ENCODE data around the gene ZNF763.
"Not testable (repeated sequence)": the region's sequence is repeated elsewhere in the genome, so short reads cannot be mapped to it uniquely, and the experiment has no call there.

The ZNF763 gene

DNA sequence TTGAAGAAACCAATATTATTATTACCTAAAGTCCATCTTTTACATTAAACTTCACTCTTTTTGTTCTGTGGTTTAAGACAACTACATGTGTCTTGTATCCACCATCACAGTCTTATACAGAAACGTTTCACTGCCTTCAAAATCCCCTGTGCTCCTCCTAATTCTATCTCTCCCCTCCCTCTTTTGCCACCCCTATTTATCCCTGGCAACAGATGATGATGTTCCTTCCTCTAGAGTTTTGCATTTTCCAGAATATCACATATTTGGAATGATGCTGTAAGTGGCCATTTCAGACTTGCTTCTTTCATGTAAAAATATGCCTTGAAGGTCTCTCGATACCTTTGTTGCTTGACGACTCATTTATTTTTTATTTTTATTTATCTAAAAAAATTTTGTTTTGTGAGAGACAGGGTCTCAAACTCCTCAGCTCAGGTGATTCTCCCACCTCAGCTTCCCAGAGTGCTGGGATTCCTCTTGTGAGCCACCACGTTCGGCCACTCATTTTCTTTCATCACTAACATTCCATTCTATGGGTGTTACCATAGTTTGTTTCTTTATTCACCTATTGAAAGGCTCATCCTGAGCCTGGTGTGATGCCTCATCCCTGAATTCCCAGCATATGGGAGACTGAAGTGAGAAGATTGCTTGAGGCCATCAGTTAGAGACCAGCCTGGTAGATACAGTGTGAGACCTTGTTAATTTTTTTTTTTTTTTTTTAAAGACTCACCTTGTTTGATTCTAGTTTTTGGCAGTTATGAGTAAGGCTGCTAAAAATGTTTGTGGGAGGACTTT, 8.4 kb downstream of the ZNF763 start:
- no peak for DNase-seq

DNA sequence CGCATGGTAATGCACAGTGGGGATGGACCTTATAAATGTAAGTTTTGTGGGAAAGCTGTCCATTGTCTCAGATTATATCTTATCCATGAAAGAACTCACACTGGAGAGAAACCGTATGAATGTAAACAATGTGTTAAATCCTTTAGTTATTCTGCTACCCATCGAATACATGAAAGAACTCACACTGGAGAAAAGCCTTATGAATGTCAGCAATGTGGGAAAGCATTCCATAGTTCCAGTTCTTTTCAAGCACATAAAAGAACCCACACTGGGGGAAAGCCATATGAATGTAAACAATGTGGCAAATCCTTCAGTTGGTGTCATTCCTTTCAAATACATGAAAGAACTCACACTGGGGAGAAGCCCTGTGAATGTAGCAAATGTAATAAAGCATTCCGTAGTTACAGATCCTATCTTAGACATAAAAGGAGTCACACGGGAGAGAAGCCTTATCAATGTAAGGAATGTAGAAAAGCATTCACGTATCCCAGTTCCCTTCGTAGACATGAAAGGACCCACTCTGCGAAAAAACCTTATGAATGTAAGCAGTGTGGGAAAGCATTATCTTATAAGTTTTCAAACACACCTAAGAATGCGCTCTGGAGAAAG, 13.8 kb downstream of the ZNF763 start:
- DNase-seq, result no peak

DNA sequence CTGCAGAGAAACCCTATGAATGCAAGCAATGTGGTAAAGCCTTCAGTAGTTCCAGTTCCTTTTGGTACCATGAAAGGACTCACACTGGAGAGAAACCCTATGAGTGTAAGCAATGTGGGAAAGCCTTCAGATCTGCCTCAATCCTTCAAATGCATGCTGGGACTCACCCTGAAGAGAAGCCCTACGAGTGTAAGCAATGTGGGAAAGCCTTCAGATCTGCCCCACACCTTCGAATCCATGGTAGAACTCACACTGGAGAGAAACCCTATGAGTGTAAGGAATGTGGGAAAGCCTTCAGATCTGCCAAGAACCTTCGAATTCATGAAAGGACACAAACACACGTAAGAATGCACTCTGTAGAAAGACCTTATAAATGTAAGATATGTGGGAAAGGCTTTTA, 14.7 kb downstream of the ZNF763 start:
- DNase-seq, result no peak

DNA sequence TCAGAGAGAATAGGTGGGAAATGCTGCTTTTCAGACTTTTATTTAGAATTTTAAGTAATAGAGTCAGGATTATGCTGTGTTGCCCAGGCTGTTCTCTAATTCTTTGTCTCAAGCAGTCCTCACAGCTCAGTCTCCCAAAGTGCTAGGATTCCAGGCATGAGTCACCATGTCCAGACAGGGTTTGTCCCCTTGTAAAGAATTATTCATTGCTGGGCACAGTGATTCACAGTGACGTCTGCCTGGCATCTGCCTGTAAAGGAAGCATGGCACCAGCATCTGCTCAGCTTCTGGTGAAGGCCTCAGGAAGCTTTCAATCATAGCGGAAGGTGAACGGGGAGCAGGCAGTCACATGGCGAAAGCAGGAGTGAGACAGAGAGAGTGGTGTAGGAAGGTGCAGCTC, 17.7 kb downstream of the ZNF763 start:
- DNase-seq, result no peak

DNA sequence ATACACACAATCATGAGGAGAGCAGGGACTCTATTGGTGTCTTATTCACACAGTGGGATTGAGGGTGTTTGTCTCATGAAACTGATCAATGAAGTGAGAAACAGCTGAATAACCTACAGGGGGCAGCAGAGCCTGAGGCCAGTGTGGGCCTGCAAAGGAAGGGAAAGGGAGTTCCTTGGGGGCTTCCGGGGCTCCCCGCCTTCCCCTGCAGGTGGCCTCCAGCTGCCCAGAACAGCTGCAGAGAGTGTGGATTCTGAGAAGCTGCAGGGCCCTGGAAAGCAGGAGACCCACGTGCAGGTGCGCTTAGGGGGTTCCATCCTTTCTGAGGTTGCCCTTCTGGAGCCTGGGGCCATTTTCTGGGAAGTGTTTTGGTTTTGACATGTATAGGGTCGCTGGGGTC, 20.1 kb downstream of the ZNF763 start:
- no peak for DNase-seq

DNA sequence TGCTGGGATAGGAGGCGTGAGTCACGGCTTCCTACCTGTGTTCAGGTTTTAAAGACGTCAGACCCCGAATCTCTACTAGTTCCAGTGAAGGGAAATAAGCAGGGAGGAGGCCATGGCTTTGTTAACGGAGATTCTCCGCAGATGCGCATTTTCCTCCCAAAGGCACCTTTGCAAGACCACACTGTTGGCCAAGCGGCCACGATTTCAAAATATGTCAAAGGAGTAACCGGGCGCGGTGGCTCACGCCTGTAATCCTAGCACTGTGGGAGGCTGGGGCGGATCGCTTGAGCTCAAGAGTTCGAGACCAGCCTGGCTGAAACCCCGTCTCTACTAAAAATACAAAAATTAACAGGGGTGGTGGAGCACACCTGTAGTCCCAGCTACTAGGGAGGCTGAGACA, 21.9 kb downstream of the ZNF763 start:
- DNase-seq, result no peak

DNA sequence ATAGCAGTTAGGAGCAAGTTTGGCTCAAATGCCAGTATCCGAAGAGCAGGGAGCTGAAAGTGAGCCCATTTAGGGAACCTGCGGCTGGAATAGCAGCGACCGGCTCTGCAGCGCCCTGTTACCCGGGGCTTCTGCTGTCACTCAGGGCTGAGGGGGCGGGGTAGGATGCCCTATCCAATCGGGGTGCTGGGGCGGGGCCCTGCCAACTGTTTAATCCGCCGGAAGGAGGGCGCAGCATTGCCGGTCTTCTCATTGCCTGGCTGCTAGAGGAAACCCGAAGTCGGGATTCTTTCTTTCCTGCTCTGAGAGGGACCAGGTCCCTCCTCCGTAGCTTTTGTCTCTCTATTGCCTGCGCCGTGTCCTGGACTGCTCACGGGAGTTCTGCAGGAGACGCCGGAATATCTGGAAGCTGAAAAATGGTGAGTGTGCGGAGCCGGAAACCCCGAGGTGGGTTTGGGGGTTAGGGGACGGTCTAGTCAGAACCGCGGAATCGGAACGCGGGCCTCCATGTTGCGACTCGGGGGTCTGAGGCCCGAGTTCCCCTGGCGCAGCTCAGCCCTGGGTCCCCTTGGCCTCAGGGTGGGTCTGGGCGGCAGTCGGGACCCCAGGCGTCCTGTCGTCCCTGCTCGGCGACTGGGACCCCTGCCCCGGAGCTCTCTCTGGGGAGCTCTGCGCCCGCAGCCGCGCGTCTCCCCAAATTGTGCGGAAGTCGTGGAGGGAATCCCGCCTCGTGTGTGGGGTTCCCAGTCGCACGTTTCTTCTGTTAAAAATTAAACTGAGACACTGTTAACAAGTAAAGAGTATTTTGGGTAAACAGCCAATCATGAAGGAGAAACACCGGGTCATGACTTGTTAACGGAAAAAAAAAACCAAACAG, 22.8 kb downstream of the ZNF763 start:
- peak; percentile 95 for DNase-seq

DNA sequence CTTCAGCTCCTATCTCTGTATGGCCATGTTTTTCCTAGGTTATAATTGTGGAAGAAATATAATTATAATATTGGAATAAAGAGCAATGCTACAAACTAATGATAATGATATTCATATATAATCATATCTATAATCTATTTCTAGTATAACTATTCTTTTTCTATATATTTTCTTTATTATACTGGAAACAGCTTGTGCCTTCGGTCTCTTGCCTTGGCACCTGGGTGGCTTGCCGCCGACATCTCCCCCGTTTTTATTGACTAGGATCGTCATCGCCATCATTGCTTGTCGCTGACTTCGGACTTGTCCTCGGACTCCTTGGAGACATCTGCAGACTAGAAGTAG, 24.2 kb downstream of the ZNF763 start:
- no peak for DNase-seq

DNA sequence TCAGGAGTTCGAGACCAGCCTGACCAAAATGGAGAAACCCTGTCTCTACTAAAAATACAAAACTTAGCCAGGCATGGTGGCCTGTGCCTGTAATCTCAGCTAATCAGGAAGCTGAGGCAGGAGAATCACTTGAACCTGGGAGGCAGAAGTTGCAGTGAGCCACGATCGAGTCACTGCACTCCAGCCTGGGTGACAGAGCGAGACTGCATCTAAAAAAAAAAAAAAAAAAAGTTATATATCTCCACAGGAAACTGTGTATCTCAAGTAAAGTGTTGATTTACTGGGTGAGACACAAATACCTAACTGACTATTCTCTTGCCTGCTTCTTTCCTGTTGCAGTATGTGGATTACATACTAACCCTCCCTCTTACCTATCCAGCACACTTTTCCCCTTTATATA, 27.1 kb downstream of the ZNF763 start:
- not testable (repeated sequence) for DNase-seq

DNA sequence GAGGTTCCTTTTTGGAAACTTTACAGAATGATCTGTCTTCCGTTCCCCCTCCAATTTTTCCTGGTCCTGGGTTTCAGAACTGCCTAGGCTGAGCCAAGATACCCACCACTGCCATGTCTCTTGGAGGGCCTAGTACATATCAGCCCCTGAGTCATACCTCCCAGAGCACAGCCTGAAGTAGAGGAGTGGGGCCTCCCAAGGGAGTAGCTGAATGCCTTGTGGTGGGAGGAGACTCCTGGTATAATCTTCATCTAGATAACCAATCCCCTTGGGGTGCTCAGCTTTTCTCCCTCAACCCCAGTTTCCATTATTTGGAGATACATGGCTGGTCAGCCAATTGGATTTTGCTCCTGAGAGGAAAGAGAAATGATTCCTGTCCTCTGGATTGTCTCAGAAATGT, 30.3 kb downstream of the ZNF763 start:
- no peak for DNase-seq

DNA sequence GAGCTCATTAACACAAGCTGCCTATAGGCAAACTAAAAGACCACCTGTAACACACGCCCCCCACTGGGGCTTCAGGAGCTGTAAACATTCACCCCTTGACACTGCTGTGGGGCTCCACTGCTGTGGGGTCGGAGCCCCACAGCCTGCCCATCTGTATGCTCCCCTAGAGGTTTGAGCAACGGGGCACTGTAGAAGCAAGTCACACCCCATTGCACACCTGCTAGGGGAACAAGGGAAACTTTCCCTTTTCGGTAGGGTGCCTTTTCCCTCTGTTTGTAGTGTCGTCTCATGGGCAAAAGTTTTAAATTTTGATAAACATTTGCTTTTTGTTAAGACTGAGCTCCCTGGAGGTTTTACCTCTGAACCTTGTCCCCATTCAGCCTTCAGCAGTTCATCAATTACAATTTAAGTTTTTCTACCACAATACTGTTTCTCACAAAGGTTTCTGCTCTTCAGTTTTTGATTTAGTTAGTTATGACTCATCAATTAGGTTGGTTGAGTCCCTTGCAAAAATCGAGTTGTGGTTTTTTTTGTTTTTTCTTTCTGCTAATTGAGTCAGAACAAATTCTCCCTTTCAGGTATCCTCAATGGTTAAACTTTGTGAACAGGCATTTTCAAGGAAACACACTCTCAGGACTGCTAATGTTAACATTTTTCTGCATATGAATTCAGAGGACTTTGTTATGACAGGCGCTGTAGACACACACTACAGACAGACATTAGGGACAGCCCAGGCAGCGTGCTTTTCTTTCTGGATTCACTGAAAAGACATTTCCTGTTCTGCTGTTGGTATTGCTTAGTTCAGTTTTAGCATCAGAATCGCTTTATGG, 35.5 kb downstream of the ZNF763 start:
- DNase-seq, result peak; percentile 31 to 32

DNA sequence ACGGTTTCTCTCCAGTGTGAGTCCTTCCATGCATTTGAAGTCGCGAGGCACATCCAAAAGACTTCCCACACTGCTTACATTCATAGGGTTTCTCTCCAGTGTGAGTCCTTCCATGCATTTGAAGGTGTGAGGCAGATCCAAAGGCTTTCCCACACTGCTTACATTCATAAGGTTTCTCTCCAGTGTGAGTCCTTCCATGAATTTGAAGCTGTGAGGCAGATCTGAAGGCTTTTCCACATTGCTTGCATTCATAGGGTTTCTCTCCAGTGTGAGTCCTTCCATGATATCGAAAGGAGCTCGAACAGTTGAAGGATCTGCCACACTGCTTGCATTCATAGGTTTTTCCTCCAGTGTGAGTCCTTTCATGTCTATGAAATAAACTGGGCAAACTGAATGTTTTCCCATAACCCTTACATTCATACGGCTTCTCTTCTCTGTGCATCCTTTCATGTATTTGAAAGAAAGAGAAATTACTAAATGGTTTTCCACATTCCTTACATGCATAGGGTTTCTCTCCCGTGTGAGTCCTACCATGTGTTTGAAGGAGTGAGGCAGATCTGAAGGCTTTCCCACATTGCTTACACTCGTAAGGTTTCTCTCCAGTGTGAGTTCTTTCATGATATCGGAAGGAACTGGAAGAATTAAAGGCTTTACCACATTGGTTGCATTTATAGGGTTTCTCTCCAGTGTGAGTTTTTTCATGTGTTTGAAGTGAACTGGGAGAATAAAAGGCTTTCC, 50.3 kb downstream of the ZNF763 start:
- DNase-seq, result no peak

DNA sequence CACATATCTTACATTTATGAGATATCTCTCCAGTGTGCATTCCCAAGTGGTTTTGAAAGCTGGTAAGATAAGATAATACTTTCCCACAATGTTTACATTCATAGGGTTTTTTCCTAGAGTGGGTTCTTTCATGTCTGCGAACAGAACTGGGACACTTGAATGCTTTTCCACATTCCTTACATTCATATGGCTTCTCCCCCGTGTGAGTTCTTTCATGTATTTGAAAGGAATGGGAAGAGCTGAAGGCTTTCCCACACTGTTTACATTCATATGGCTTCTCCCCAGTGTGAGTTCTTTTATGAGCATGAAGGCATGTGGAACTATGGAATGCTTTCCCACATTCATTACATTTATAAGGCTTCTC, 50.9 kb downstream of the ZNF763 start:
- no peak for DNase-seq

Data from activated T-cell treated with anti-CD3 and anti-CD28 coated beads, Interleukin-2, amount 50 U/mL, for 48 hours (primary cell).